GM19372 (cell line): ENCODE results near the gene CFL1.
"Not testable (repeated sequence)": the region's sequence is repeated elsewhere in the genome, so short reads cannot be mapped to it uniquely, and the experiment has no call there.

Experiments
- ATAC-seq: cut with Tn5 transposase; IDR thresholded peaks from one replicate; pipeline ENCODE4 v1.9.1; 2021; ENCODE audit warnings: mild to moderate bottlenecking, low read depth, moderate library complexity; ENCODE audit not compliant: unreplicated experiment

The CFL1 gene

DNA sequence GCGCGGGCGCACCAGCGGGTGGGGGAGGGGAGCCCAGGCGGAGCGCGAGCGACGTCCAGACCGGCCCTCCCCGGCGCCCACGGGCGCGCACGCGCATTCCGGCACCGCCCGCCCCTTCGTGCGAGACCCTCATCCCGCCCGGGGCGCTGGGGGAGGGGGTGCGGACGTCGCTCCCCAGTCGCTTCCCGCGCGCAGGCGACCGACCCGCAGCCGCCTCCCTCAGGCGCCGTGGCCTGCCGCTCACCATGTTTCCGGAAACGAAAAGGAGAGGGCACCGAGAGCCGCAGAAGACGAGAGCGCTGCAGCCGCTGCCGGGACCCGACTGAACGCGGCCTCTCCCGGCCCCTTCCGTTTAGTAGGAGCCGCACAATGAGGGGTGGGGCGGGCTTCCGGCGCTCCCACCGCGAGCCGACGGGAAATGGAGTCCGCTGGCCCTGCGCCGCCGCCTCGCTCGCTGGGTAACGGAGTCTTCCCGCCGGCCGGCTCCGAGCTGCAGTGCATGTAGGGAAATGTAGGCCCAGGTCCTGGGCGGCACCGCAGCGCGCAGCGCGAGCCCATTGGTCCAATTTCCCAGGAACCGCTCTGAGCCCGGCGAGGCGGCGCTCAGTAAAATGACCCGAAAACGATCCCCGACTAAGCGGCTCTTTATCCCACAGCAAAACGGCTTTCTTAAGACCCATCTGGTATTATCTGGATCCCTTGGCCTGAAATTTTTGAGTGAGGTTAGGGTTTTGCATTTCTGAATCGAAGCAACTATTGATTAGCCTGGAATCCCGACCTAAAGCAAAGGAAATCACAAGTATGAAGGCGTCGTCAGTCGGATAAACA, at the start of gene CFL1:
TSS of gene CFL1 (minus strand) at position 328 of the 828 bp plus-strand sequence. CDS start at position 247, 81 bp downstream.
- peak; percentile 44 for ATAC-seq

DNA sequence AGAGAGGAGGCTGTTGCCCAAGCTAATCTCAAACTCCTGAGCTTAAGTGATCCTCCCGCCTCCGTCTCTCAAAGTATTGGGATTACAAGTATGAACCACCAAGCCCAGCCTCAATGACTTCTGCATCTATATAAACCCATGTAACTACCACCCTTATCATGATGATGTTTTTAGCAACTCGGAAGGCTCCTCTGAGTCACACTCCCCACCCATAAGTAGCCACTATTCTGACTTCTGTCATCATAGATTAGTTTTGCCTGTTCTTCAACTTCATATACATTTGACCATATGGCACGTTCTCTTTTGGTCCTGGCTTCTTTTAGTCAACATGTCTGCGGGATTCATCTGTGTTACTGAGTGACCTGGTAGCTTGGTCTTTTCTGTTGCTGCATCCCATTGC, 48.6 kb upstream of the CFL1 start:
- ATAC-seq, result no peak

- no peak for ATAC-seq
These were observed 45.7 kb upstream of the CFL1 start for GRCh38 chr11:65903715-65904114.

- ATAC-seq, result no peak
These were observed 45.1 kb upstream of the CFL1 start for GRCh38 chr11:65903068-65903481.

- ATAC-seq, result no peak
These were observed 42.9 kb upstream of the CFL1 start for GRCh38 chr11:65900899-65901180.

DNA sequence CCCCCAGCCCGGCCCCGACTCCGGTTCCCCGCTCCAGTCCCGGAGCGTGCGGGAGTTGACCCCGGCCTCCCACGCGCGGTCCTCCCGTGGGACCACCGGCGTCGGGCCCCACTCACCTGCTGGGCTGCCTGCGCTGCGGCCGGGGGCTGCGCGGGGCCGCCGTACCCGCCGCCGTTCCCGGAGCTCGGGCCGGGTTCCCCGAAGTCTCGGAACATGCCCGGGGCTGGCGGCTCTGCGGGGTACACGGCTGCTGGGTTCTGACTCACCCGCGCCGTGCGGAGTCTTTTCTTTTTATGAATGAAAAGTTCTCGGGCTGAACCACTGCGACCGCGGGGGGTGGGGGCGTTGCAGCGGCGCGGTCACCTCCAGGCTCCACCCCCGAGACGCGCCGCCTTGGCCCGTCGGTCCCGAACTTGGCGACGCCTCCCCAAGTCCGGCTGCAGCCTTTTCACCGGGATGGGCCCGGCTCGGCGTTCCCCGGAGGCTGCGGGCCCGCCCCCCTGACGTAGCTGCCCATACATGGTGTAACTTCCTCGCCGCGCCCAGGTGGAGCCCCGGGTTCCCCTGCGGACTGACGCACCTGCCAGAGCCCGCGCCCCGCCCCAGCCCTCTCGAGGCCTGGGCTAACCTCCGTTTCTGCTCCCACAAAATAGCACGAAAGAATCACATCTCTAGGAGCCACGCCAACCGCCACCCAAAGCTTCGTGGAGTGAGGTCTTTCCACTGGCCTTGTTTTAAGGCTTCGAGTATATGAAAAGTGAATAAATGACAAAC, 42.3 kb upstream of the CFL1 start, which contains the start of gene FOSL1:
TSS of gene FOSL1 (minus strand) at position 264 of the 774 bp plus-strand sequence. CDS start at position 215, 49 bp downstream.
- ATAC-seq, result peak; percentile 74

DNA sequence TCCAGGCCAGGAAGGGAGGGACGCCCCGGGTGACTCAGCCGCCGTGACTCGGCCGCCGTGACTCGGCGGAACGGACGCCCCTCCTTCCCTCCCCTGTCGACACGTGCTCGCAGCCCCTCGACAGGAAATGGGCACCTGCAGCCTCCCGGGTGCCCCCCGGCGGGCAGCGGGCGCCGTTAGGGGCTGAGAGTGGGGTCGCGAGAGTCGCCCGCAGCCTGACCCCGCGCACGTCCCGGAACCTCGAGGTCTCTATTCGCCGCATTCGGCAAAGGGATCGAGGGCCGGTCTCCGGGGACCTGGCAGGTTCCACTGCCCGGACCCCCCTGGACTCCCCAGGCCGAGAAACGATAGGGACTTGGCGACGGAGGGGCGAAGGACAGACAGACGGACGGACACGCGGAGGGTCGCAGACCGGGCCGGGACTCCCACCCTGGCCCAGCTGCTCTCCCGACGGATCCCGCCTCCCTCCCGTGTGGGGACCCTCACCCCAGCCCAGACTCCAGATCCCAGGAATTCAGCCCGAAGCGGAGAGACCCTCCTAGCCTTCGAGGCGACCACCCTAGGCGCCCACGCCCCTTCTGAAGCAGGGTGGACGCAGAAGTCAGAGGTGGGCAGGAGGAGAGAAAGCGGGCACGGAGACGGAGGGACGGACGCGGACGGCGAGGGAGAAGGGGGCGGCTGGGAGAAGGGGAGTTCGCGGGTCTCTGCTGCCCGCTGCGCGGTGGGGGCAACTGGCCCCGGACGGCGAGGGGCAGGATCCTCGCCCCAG, 41.6 kb upstream of the CFL1 start:
- no peak for ATAC-seq

DNA sequence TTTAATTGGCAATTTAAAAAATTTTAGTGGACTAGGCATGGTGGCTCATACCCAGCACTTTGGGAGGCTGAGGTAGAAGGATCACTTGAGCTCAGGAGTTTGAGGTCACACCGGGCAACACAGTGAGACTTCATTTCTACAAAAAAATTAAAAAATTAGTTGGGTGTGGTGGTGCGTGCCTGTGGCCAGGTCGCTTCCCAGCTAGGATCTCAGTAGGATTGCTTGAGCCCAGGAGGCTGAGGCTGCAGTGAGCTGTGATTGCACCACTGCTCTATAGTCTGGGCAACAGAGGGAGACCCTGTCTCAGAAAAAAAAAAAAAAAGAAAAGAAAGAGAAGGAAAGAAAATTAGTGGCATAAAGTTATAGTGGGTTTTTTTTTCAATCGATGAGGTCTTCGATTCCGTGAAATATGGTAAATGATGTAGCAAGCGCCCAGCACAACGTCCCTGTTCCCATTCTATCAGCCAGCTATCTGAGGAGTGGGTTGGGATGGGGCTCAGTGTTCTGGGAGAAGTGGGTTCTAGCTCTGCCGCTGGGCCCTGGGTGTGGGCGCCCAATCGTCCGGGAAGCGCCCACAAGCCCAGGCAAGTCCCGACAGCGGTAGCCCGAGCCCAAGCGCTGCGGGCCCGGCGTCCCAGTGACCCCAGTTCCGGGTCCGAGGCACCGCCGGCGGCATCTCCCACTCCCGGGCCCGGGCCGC, 40.8 kb upstream of the CFL1 start:
- ATAC-seq, result no peak

DNA sequence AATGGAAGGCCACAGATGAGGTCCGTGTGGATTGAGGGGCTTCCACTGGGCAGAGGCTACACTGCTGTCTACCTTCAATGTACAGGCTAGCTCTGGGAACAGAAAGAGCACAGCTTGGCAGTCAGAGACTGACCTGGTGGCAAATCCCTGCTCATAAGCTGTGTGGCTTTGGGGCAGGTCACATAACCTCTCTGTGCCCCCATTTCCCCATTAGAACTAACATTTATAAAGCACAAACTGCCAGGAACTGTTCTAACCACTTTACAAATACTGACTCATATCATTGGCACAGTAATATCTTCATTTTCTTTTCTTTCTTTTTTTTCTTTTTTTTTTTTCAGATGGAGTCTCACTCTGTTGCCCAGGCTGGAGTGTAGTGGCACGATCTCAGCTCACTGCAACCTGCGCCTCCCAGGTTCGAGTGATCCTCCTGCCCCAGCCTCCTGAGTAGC, 39.1 kb upstream of the CFL1 start:
- no peak for ATAC-seq

DNA sequence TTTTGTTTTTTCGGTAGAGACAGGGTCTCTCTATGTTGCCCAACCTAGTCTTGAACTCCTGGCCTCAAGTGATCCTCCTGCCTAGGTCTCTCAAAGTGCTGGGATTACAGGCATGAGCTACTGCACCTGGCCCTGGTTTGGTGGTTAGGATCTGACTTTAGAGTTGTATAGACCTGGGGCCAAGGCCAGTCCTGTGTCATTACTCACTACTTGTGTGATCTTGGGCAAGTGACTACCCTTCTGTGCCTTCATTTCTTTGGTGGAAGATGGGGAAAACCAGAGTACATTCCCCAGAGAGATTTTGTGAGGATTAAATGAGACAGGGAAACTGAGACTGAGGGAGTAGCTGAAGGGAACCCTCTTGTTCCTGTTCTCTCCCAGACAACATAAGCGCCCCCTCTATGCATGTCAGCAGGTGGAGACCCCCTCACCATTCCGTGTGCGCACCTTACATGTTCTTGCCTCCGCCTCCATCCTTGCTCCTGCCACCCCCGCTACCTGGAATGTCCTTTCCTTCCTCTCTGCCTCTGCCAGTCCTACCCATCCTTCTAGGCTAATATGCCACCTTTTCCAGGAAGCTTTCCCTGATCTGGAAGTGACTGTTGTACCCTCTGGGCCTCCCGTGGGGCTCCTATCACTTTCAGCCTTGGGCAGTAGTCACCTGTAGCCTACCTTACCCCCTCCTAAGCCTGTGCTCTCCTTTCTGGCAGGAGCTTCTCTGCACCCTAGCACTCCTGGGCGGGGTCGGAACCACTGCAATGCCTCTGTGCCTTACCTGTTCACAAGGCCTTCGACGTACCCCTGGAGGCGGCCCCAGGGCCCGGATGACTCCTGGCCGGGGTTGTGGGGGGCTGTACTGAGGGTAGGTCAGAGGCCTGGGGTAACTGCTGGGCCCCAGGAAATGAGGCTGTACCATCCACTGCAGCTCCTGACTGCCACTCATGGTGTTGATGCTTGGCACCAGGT, 38.3 kb upstream of the CFL1 start:
- ATAC-seq, result no peak

DNA sequence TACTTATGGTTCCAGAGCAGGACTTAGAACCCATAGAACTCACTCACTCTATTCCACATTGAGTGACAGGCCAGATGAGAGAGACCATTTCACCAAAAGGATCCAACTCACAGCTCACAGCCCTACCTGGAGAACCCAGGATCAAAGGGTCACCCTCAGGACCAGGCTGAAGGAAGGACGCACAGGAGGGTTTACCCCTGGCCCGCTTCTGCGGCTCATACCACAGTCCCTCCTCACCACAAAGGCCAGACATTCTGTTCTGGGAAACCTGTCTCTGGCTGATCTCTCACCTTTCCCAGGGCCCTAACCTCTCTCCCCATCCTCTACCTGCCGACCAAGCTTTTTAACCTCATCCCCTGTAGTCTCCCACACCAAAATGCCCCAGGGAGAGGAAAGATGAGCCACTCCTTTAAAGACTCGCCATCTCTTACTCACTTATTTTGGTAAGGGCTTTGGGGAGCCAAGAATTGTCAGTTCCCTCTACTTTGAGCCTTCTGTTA, 37.6 kb upstream of the CFL1 start:
- no peak for ATAC-seq

- ATAC-seq, result no peak
These were observed 36.1 kb upstream of the CFL1 start for GRCh38 chr11:65894034-65894591.

DNA sequence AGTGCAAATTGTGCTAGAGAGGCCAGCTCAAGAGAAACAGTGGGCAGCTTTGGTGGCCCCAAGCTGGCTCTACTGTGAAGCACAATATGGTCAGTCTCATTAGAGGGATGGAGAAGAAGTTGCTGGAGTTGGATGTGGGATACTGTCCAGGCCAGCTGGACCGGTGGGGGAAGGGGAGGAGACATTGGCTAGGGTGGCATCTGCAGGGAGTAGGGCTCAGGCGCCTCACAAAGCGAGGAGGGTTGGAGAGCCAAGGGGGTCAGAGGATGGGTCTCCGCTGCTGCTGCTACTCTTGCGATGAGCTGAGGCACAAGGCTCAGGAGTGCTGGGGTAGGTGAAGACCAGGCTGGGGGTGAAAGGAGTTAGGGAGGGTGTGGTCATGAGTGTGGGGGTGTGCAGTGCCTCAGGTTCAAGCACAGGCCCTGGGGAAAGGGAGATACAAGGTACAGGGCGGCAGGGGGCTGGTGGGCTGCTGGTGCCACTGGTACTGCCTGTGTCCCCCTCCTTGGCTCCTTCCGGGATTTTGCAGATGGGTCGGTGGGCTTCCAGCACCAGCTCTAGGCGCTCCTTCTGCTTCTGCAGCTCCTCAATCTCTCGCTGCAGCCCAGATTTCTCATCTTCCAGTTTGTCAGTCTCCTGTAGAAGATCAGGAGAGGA, 34.8 kb upstream of the CFL1 start:
- ATAC-seq, result no peak

DNA sequence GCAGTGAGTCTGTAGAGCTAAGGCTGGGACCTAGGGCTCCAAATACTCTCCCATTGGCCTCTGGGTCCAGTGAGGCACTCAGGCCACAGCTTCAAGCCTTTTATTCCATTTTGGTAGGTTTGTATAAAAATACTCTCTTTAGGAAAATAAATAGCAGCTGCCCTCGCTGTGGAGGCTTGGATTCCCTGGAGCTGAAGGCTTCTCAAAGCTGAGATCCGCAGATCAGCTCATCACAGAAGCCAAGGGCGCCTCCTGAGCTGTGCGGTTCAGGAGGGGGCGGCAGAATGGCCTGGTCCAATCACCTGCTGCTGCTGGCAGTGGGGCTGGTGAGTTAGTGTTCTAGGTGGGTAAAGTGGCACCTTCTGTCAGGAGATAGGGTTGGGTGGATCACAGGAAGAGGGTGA, 34.2 kb upstream of the CFL1 start:
- not testable (repeated sequence) for ATAC-seq

DNA sequence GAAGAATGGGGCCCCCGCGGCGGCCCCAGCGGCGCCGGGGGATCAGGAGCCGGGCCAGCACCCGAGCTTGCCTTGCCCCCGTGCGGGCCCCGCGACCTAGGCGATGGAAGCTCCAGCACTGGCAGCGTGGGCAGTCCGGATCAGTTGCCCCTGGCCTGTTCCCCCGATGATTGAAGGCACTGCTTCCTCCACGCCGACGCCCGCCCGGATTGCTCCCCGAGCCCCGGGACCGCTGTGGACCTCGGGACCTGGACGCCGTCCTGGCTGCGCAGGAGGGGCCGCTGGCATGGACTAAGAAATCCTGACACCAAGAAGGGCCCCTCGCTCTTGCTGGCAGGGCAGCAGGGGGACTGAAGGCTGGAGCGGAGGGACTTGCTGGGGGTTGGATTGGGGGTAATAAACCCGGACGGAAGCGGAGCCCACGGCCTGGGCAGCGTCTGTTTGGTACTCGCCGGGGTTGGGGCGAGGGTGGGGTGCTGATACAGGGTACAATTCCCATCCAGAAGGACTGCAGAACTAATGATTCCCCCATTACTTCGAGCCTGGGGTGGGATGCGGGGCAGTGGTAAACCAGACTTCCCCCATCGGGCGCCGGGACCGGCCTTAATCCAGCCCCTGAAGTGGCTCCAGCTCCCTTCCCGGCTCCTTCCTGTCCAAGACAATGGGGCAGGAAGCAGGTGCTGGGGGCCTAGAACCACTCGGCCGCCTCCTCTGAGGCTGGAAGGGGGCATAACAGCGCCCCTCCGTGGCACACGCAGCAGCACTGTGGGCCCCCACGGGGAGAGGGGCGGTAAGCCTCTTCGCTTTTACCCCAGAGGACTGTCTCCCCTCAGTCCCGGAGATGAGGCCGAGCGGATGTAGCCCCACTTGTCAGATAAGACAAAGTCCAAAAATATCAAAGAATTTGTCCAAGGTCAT, 33.5 kb upstream of the CFL1 start:
- no peak for ATAC-seq

DNA sequence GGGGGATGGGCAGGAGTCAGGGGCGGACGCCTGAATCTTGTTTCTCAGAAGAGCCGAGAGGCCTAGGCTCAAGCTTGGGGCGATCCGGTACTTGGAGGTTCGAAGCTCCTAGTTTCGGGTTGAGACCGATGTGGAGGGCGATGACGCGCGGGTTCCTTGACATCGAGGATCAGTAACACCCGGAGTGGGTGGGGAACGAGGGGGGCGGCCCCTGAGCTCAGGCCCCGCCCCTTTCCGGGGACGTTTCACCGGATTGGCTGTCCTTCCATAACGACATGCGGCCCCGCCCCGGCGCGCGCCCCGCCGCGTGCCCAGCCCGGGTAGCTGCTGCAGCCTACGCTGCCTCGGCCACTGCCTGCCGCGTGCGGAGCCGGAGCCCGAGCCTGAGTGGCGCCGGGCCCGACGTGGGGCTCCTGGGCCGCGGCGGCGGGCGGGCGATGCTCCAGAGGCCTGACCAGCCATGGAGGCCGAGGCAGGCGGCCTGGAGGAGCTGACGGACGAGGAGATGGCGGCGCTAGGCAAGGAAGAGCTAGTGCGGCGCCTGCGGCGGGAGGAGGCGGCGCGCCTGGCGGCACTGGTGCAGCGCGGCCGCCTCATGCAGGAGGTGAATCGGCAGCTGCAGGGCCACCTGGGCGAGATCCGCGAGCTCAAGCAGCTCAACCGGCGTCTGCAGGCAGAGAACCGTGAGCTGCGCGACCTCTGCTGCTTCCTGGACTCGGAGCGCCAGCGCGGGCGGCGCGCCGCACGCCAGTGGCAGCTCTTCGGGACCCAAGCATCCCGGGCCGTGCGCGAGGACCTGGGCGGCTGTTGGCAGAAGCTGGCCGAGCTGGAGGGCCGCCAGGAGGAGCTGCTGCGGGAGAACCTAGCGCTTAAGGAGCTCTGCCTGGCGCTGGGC, 32.6 kb upstream of the CFL1 start, which contains the start of gene CCDC85B:
TSS of gene CCDC85B (plus strand) at position 350 of the 895 bp plus-strand sequence. CDS start at position 461, 111 bp downstream.
- ATAC-seq, result peak; percentile 48
